RCC 7860 (cell line): Measurements from ENCODE around the gene FBXW5.

Experiments used
- DNase-seq: peaks from one replicate; pipeline ENCODE4 v3.0.0-alpha.2; 2015; ENCODE audit warnings: low spot score
- FAIRE-seq: peaks from 2 replicates; lab custom pipeline; 2012; peaks lifted over from hg19 to GRCh38; lab: Jason Lieb, UNC

FBXW5 gene

GRCh38 chr9:136937186-136938001, 7.1 kb downstream of the FBXW5 start:
- DNase-seq (no peak), FAIRE-seq (no peak)

GRCh38 chr9:136936645-136937170, 7.8 kb downstream of the FBXW5 start:
- FAIRE-seq (no peak), DNase-seq (no peak)

- no peak for FAIRE-seq
These were observed 8.9 kb downstream of the FBXW5 start for GRCh38 chr9:136935651-136936050.

GRCh38 chr9:136934277-136934676, 10.3 kb downstream of the FBXW5 start:
- DNase-seq (no peak), FAIRE-seq (no peak)

More at GRCh38 chr9:136935651-136936050, 8.9 kb downstream of the FBXW5 start:
- no peak for DNase-seq

GRCh38 chr9:136931611-136932130, 12.9 kb downstream of the FBXW5 start:
- FAIRE-seq (no peak), DNase-seq (no peak)

- DNase-seq (no peak), FAIRE-seq (no peak)
These were observed 14.5 kb downstream of the FBXW5 start for GRCh38 chr9:136930014-136930413.

GRCh38 chr9:136928591-136928990, 15.9 kb downstream of the FBXW5 start:
- FAIRE-seq (no peak), DNase-seq (no peak)

- FAIRE-seq (no peak), DNase-seq (no peak)
These were observed 16.9 kb downstream of the FBXW5 start for GRCh38 chr9:136927343-136928271.

GRCh38 chr9:136926749-136927148, 17.8 kb downstream of the FBXW5 start:
- FAIRE-seq (no peak), DNase-seq (no peak)

GRCh38 chr9:136926154-136926704, 18.3 kb downstream of the FBXW5 start:
- DNase-seq, result no peak
- no peak for FAIRE-seq

GRCh38 chr9:136925414-136926153, 19.0 kb downstream of the FBXW5 start:
- no peak for DNase-seq
- FAIRE-seq, result no peak

GRCh38 chr9:136923881-136924280, 20.7 kb downstream of the FBXW5 start:
- DNase-seq, result no peak

GRCh38 chr9:136922540-136922939, 22.0 kb downstream of the FBXW5 start:
- no peak for DNase-seq
- no peak for FAIRE-seq

More at GRCh38 chr9:136923881-136924280, 20.7 kb downstream of the FBXW5 start:
- no peak for FAIRE-seq

- FAIRE-seq (no peak), DNase-seq (no peak)
These were observed 22.8 kb downstream of the FBXW5 start for GRCh38 chr9:136921718-136922117.

- FAIRE-seq, result no peak
- no peak for DNase-seq
These were observed 23.2 kb downstream of the FBXW5 start for GRCh38 chr9:136921307-136921706.

- no peak for FAIRE-seq
These were observed 23.8 kb downstream of the FBXW5 start for GRCh38 chr9:136920734-136921231.

GRCh38 chr9:136920069-136920468, 24.5 kb downstream of the FBXW5 start:
- no peak for DNase-seq
- FAIRE-seq, result no peak

More at GRCh38 chr9:136920734-136921231, 23.8 kb downstream of the FBXW5 start:
- DNase-seq, result no peak

- DNase-seq (no peak), FAIRE-seq (no peak)
These were observed 26.6 kb downstream of the FBXW5 start for GRCh38 chr9:136917902-136918301.

- FAIRE-seq (no peak), DNase-seq (no peak)
These were observed 28.0 kb downstream of the FBXW5 start for GRCh38 chr9:136916330-136917184.
